Fibroblast of pulmonary artery (primary cell): ENCODE measurements around the gene EPB41L4B.

ENCODE experiments used
- DNase-seq: peaks from one replicate; pipeline ENCODE4 v3.0.0-alpha.2; 2010; ENCODE audit warnings: low read depth
- H3K4me3 ChIP-seq: replicated peaks from 2 replicates; pipeline ENCODE4 v1.5.1; 2011; ENCODE audit warnings: low read depth, mild to moderate bottlenecking, control low read depth, low read length, moderate library complexity
- TF ChIP-seq, protein P1 (sequence below): IDR thresholded peaks from 2 replicates; pipeline ENCODE4 v1.5.1; 2011; ENCODE audit warnings: mild to moderate bottlenecking, control low read depth, low read length, inconsistent platforms; ENCODE audit errors: missing control alignments

Gene EPB41L4B

DNA sequence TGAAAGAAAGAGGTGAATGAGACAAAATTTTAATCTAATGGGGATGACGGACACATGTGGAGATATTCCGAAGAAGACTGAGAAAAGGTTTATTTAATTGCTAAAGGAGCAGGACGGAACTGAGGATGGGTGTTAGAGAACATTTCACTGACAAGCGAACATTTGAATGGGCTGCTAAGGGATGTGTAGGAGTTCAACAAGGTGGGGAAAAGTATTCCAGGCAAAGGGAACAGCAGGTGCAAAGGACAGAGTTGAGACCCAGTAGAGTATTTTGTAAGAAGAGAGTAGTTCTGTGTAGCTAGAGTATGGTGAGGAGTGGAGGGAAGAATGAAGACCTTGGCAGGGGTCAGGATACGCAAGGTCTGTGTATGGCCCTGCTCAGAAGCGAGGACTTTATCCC lies 106.4 kb downstream of the EPB41L4B start:
- DNase-seq: no peak
- no peak overlapping the region for H3K4me3 ChIP-seq
- TF ChIP-seq, protein P1, sequence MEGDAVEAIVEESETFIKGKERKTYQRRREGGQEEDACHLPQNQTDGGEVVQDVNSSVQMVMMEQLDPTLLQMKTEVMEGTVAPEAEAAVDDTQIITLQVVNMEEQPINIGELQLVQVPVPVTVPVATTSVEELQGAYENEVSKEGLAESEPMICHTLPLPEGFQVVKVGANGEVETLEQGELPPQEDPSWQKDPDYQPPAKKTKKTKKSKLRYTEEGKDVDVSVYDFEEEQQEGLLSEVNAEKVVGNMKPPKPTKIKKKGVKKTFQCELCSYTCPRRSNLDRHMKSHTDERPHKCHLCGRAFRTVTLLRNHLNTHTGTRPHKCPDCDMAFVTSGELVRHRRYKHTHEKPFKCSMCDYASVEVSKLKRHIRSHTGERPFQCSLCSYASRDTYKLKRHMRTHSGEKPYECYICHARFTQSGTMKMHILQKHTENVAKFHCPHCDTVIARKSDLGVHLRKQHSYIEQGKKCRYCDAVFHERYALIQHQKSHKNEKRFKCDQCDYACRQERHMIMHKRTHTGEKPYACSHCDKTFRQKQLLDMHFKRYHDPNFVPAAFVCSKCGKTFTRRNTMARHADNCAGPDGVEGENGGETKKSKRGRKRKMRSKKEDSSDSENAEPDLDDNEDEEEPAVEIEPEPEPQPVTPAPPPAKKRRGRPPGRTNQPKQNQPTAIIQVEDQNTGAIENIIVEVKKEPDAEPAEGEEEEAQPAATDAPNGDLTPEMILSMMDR: no peak

GRCh38 chr9:109213285-109214121 lies 107.4 kb downstream of the EPB41L4B start:
- H3K4me3 ChIP-seq: no peak overlapping the region
- TF ChIP-seq, protein P1: no peak

GRCh38 chr9:109212768-109213167 lies 108.1 kb downstream of the EPB41L4B start:
- DNase-seq: no peak
- no peak overlapping the region for H3K4me3 ChIP-seq
- TF ChIP-seq, protein P1: no peak

More at GRCh38 chr9:109213285-109214121, 107.4 kb downstream of the EPB41L4B start:
- no peak for DNase-seq

DNA sequence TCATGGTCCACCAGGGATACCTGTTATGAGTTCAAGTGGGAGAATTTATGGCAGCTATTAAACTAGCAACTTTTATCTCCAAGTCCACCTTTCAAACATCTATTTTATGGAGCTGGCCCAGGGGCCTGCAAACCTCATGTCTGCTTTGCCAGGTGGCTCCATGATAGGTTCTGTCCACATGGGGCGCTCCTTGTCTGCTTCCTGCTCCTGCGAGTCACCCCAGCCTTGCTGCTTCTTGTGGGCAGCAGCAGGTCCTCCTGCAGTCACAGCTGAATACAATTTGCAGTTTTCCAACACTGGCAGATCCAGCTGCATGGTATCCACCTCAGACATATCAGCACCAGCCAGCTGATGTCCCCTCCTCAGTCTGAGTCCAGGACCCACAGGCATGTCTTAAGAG lies 114.2 kb downstream of the EPB41L4B start:
- no peak overlapping the region for H3K4me3 ChIP-seq
- TF ChIP-seq, protein P1: no peak
- no peak for DNase-seq

- DNase-seq: no peak
- TF ChIP-seq, protein P1: no peak
- H3K4me3 ChIP-seq: no peak overlapping the region
Measured at GRCh38 chr9:109205526-109205925, 115.3 kb downstream of the EPB41L4B start.

DNA sequence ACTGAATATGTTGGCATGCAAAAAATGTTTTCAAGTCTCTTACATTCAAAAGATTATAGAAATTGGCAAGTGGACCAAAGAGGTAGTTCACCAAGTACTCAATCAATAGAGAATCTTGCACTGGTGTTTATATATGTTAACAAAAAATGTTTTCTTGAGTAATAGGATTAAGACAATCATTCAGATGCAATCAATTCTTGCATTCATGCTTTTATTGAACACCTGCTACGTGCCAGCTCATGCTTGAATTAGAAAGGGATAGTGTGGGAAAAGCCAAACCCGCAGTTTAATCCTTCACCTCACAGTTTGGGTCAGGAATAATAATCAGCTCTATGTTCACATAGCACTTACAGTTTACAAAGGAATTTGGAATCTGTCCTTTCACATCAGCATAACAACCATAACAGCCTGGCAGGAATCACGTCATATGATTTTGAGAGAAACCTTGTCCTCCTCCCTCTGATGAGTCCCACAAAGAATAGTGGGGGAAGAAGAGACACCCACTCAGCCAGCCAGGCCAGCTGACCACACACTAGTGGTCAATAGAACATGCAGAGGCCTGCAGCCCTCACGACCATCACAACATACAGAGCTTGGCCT lies 117.0 kb downstream of the EPB41L4B start:
- DNase-seq: no peak
- TF ChIP-seq, protein P1: no peak
- H3K4me3 ChIP-seq: no peak overlapping the region
